Osteoblast (primary cell): ENCODE results near the gene PARD3B. TPM values are rescaled to one million over a fixed set of nuclear protein-coding genes. Genes with fewer than 3 reads are reported as not detected.

Experiments
- DNase-seq: peaks from one replicate; pipeline ENCODE4 v3.0.0; 2011; ENCODE audit warnings: low spot score, mixed read lengths; ENCODE audit not compliant: insufficient read length; ENCODE audit errors: missing footprints
- H2AFZ ChIP-seq: 2 replicates; pipeline ENCODE4 v1.6.0; 2011; ENCODE audit warnings: mild to moderate bottlenecking, low read length
- H3K27ac ChIP-seq: 2 replicates; pipeline ENCODE4 v1.5.1; 2011; ENCODE audit warnings: mild to moderate bottlenecking, low read depth, low read length, moderate library complexity
- H3K27me3 ChIP-seq: 2 replicates; pipeline ENCODE4 v1.6.0; 2012; ENCODE audit warnings: mild to moderate bottlenecking, control low read depth, inconsistent platforms, low read length, moderate library complexity; ENCODE audit not compliant: insufficient read depth
- H3K36me3 ChIP-seq: 2 replicates; pipeline ENCODE4 v1.5.1; 2011; ENCODE audit warnings: mild to moderate bottlenecking, low read length, control low read depth, moderate library complexity; ENCODE audit not compliant: insufficient read depth
- H3K4me1 ChIP-seq: 2 replicates; pipeline ENCODE4 v1.5.1; 2011; ENCODE audit warnings: mild to moderate bottlenecking, low read length, control low read depth, moderate library complexity; ENCODE audit not compliant: insufficient read depth
- H3K4me2 ChIP-seq: 2 replicates; pipeline ENCODE4 v1.6.0; 2011; ENCODE audit warnings: mild to moderate bottlenecking, low read length; ENCODE audit not compliant: insufficient read depth
- H3K4me3 ChIP-seq: fragments of 200-600 bp; sonication (generic); 3 replicates; pipeline ENCODE4 v1.5.1; 2012; ENCODE audit warnings: mild to moderate bottlenecking, low read length, inconsistent platforms; ENCODE audit not compliant: insufficient read depth
- H3K79me2 ChIP-seq: 2 replicates; pipeline ENCODE4 v1.6.0; 2012; ENCODE audit warnings: mild to moderate bottlenecking, low read length, control low read depth, inconsistent platforms; ENCODE audit not compliant: insufficient read depth
- H3K9me3 ChIP-seq: 2 replicates; pipeline ENCODE4 v1.5.1; 2011; ENCODE audit warnings: low read depth, low read length, control low read depth
- H4K20me1 ChIP-seq: 2 replicates; pipeline ENCODE4 v1.6.0; 2012; ENCODE audit warnings: mild to moderate bottlenecking, low read length, control low read depth; ENCODE audit not compliant: insufficient read depth
- CTCF ChIP-seq: IDR thresholded peaks from 2 replicates; pipeline ENCODE4 v1.5.1; 2011; ENCODE audit warnings: mild to moderate bottlenecking, low read depth, low read length, moderate library complexity; ENCODE audit errors: extremely low read depth
- total RNA-seq: library from RNA; depleted of rRNA; stranded (reverse); fragments of >200 nt; gene quantifications from 2 replicates; pipeline ENCODE4 v1.2.3, GENCODE V29; 2012

The PARD3B gene
- total RNA-seq, 1 donor = 22.4 TPM

GRCh38 chr2:205590759-205591158 lies 1045.5 kb downstream of the PARD3B start:
- Histone ChIP-seq H3K9me3 (no peaks in the 10 kb centered on the region), H2AFZ (no peak overlapping the region), H3K4me1 (peaks cover 10% of the 10 kb centered on the region), H3K36me3 (no peaks in the 10 kb centered on the region), H3K27ac (no peak overlapping the region), H3K4me2 (no peak overlapping the region), H3K79me2 (no peaks in the 10 kb centered on the region), H3K27me3 (no peaks in the 10 kb centered on the region), H4K20me1 (no peaks in the 10 kb centered on the region), H3K4me3 (no peak overlapping the region)
- TF ChIP-seq CTCF = no peak
- no peak for DNase-seq

GRCh38 chr2:205593891-205594290 lies 1048.6 kb downstream of the PARD3B start:
- H3K36me3 ChIP-seq = no peaks in the 10 kb centered on the region
- no peak overlapping the region for H3K4me2 ChIP-seq
- H3K4me3 ChIP-seq = no peak overlapping the region
- no peak for TF ChIP-seq CTCF
- no peak overlapping the region for H2AFZ ChIP-seq
- no peaks in the 10 kb centered on the region for H3K79me2 ChIP-seq
- H3K27me3 ChIP-seq = no peaks in the 10 kb centered on the region
- no peak for DNase-seq
- H3K4me1 ChIP-seq = peaks cover 10% of the 10 kb centered on the region
- no peak overlapping the region for H3K27ac ChIP-seq
- no peaks in the 10 kb centered on the region for H4K20me1 ChIP-seq
- no peaks in the 10 kb centered on the region for H3K9me3 ChIP-seq

DNA sequence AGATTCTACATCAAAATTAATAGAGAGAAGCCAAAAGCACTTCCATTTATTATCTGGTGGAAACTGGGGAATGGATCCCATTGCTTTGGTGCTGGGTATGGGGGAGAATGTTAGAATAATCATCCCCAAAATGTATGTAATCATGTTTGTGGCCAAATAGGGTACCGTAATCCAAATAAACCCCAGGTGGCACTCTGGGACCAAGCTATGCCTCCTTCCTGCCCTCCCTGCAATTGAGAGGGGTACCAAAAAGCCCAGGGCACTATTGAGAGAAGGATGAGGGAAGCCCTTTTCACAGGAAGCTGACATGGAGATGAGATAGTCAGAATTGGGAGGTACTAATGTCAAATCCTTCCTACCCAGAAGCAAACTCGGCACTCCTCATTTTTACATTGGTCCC lies 1051.3 kb downstream of the PARD3B start:
- peaks cover 3% of the 10 kb centered on the region for H3K4me1 ChIP-seq
- H3K27me3 ChIP-seq = no peaks in the 10 kb centered on the region
- H3K9me3 ChIP-seq = no peaks in the 10 kb centered on the region
- no peak overlapping the region for H3K4me3 ChIP-seq
- H4K20me1 ChIP-seq = no peaks in the 10 kb centered on the region
- no peak overlapping the region for H3K4me2 ChIP-seq
- no peak for TF ChIP-seq CTCF
- no peak overlapping the region for H2AFZ ChIP-seq
- no peak overlapping the region for H3K27ac ChIP-seq
- H3K36me3 ChIP-seq = no peaks in the 10 kb centered on the region
- no peaks in the 10 kb centered on the region for H3K79me2 ChIP-seq
- no peak for DNase-seq

GRCh38 chr2:205605638-205606304 lies 1060.5 kb downstream of the PARD3B start:
- Histone ChIP-seq H3K4me1 (no peaks in the 10 kb centered on the region), H3K79me2 (no peaks in the 10 kb centered on the region), H3K4me3 (no peak overlapping the region), H3K27me3 (no peaks in the 10 kb centered on the region), H3K9me3 (no peaks in the 10 kb centered on the region), H3K4me2 (no peak overlapping the region), H2AFZ (no peak overlapping the region), H3K36me3 (no peaks in the 10 kb centered on the region), H3K27ac (no peak overlapping the region), H4K20me1 (no peaks in the 10 kb centered on the region)
- no peak for TF ChIP-seq CTCF
- DNase-seq = no peak
